ENCODE results near the gene C3orf38. TPM values are rescaled to one million over a fixed set of nuclear protein-coding genes. Genes with fewer than 3 reads are reported as not detected.

The C3orf38 gene
- 36.5 and 40.3 TPM in 2 replicates for total RNA-seq

DNA sequence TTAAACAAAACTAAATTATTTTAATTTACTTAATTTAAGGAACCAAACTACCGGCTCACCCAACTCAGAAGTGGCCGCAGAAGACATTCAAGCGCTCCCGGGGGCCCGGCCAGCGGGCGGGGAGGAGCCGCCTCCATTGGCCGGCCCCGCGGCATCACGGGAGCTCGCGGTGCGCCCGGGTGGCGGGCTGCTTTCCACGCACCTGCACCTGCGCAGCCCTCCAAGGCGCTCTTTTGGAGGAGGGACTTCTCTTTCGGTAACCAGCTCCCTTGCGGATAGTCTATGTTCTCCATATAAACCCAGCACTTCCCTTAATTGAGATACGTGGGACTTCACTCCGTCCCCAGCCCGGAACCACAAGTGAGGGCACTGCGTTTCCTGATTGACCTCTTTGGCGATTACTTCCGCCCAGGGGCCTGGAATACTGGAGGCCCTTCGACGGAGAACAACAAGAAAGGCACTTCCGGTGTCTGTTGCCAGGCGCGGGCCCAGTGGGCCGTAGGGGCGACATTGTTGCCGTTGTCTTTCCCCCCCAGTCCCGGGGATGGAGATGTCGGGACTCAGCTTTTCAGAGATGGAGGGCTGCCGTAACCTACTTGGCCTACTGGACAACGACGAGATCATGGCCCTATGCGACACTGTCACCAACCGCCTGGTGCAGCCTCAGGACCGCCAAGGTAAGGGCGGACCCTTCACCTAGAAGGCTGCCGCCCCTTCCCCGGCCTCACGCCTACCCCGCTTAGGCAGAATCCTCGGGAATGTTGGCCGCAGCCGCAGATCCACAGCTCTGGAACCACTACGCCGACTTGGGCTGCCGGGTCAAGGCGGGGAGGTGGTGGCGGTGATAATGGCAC lies at the start of gene C3orf38:
TSS of gene C3orf38 (plus strand) at position 451 of the 854 bp plus-strand sequence. CDS start at position 545, 94 bp downstream.
- POLR2A ChIA-PET, result interaction anchor here (0.5 to 5.9 kb wide), 7 partner anchors 10 to 922 kb away, joined by 3 to 81 read pairs (median 7); partner anchors contain the start of genes CGGBP1, CHMP2B and ZNF654
- Mint-ChIP-seq H3K27ac (peak within 1 kb of the TSS; percentile 97), H3K9me3 (no peaks in the 10 kb centered on the region), H3K4me1 (peaks cover 40% of the 10 kb centered on the region), H3K4me3 (peak within 1 kb of the TSS; percentile 94), H3K27me3 (no peaks in the 10 kb centered on the region), H3K36me3 (ENCODE audit: low read depth) (peaks cover 23% of the 10 kb centered on the region)
- peak; percentile 87 for ATAC-seq (ENCODE audit: low read depth)
- CTCF ChIA-PET, result interaction anchor here (1.1 to 1.3 kb wide), 2 partner anchors 30 to 36 kb away, joined by 3 to 4 read pairs; no protein-coding TSS in a partner anchor
- TF ChIP-seq, protein P1, sequence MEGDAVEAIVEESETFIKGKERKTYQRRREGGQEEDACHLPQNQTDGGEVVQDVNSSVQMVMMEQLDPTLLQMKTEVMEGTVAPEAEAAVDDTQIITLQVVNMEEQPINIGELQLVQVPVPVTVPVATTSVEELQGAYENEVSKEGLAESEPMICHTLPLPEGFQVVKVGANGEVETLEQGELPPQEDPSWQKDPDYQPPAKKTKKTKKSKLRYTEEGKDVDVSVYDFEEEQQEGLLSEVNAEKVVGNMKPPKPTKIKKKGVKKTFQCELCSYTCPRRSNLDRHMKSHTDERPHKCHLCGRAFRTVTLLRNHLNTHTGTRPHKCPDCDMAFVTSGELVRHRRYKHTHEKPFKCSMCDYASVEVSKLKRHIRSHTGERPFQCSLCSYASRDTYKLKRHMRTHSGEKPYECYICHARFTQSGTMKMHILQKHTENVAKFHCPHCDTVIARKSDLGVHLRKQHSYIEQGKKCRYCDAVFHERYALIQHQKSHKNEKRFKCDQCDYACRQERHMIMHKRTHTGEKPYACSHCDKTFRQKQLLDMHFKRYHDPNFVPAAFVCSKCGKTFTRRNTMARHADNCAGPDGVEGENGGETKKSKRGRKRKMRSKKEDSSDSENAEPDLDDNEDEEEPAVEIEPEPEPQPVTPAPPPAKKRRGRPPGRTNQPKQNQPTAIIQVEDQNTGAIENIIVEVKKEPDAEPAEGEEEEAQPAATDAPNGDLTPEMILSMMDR (IDR thresholded peaks at IDR 0.05), result no peak
- DNase-seq, result peak; percentile 78
- intact Hi-C loops (cut with micrococcal nuclease), result loop anchor here (1.0 to 5.0 kb wide), 6 partner anchors 19 to 922 kb away; partner anchors contain the start of genes CGGBP1, CHMP2B and ZNF654

DNA sequence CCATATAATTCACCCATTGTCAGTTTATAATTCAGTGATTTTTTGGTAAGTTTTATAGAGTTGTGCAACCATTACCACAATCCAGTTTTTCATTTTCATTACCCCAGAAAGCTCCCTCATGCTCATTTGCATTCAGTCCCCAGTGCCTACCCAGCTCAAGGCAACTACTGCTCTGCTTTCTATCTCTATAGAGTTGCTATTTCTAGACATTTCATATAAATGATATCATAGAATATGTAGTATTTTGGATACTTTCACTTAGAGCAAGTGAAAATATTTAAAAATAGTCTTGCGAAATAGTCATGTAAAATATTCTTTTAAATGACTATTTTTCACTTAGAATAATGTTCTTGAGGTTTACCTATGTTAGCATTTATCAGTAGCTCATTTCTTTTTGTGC lies 48.6 kb upstream of the C3orf38 start:
- ChIA-PET POLR2A (no interaction called here), CTCF (interaction anchor here (1.0 kb wide), 1 partner anchor 12 kb away, joined by 3 read pairs; no protein-coding TSS in a partner anchor)
- Mint-ChIP-seq H3K4me3 (no peak overlapping the region), H3K27ac (no peak overlapping the region), H3K36me3 (ENCODE audit: low read depth) (peaks cover 41% of the 10 kb centered on the region), H3K4me1 (peaks cover 7% of the 10 kb centered on the region), H3K9me3 (no peaks in the 10 kb centered on the region), H3K27me3 (no peaks in the 10 kb centered on the region)
- intact Hi-C loops (cut with micrococcal nuclease), result no loop called here
- no peak for DNase-seq
- TF ChIP-seq, protein P1 (IDR thresholded peaks at IDR 0.05), result no peak
- no peak for ATAC-seq (ENCODE audit: low read depth)

DNA sequence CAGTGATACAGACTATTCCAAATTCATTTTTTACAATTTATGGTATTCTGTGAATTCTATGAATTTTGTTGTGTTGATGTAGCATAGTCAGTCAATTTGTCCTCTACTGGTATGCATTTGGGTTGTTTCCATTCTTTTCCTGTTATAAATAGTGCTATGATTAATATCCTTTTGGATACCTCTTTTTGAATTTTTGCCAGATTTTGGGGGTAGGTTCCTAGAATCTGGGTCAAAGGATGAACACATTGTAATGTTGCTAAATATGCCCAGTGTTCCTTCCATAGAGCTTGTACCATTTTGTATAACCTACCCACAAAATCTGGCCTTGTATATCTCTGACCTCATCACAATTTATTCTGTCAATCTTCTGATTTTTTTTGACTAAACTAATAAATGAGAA lies 44.4 kb upstream of the C3orf38 start:
- POLR2A ChIA-PET, result no interaction called here
- no peak for ATAC-seq (ENCODE audit: low read depth)

DNA sequence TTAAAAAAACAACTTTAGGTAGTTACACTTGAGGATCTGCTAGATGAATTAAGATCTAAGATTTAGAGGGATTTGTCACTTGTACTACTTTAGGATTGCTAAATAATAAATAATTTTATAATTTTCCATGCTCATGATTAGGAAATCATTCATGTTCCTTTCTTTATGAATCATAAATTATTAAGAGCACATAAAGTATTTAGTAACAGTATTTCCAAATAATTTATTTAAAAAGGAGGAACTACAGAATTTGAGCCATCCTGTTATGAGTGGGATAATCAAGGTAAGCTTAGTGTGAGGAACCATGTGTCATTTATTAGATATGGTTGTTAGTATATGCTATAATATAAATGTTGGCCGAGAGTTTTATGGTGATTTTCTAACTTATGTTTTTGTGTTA lies 37.5 kb upstream of the C3orf38 start:
- intact Hi-C loops (cut with micrococcal nuclease), result loop anchor here (1.0 to 10.0 kb wide), 3 partner anchors 557 to 850 kb away; no protein-coding TSS in a partner anchor
- ATAC-seq (ENCODE audit: low read depth), result no peak
- POLR2A ChIA-PET, result interaction anchor here (3.0 kb wide), 1 partner anchor 54 kb away, joined by 13 read pairs; the partner anchor contains the start of genes CGGBP1 and ZNF654
- TF ChIP-seq, protein P1 (IDR thresholded peaks at IDR 0.05), result no peak
- H3K27ac Mint-ChIP-seq, result no peak overlapping the region
- CTCF ChIA-PET, result interaction anchor here (0.9 to 2.9 kb wide), 7 partner anchors 11 to 814 kb away, joined by 3 to 33 read pairs (median 5); no protein-coding TSS in a partner anchor
- no peaks in the 10 kb centered on the region for H3K27me3 Mint-ChIP-seq
- H3K4me1 Mint-ChIP-seq, result peaks cover 4% of the 10 kb centered on the region
- peaks cover 31% of the 10 kb centered on the region for H3K36me3 Mint-ChIP-seq (ENCODE audit: low read depth)
- no peak overlapping the region for H3K4me3 Mint-ChIP-seq
- no peaks in the 10 kb centered on the region for H3K9me3 Mint-ChIP-seq
- DNase-seq, result no peak

More for the DNA sequence above, 44.4 kb upstream of the C3orf38 start:
- H3K4me3 Mint-ChIP-seq, result no peak overlapping the region
- H3K27ac Mint-ChIP-seq, result no peak overlapping the region
- no peaks in the 10 kb centered on the region for H3K9me3 Mint-ChIP-seq
- peaks cover 21% of the 10 kb centered on the region for H3K36me3 Mint-ChIP-seq (ENCODE audit: low read depth)
- intact Hi-C loops (cut with micrococcal nuclease), result no loop called here
- peaks cover 4% of the 10 kb centered on the region for H3K4me1 Mint-ChIP-seq
- H3K27me3 Mint-ChIP-seq, result no peaks in the 10 kb centered on the region
- no peak for DNase-seq
- TF ChIP-seq, protein P1 (IDR thresholded peaks at IDR 0.05), result no peak
- CTCF ChIA-PET, result interaction anchor here (0.6 kb wide), 1 partner anchor 10 kb away, joined by 3 read pairs; no protein-coding TSS in a partner anchor
